DMS114 treated with DMSO at 0.1 percent for 48 hours (cell line): ENCODE results near the gene GTF3C6.
"Not testable (repeated sequence)": the region's sequence is repeated elsewhere in the genome, so short reads cannot be mapped to it uniquely, and the experiment has no call there.

Experiments
- DNase-seq: peaks from one replicate; lab custom pipeline; 2025; ENCODE audit not compliant: unreplicated experiment; lab: John Stamatoyannopoulos, UW

The GTF3C6 gene, protein sequence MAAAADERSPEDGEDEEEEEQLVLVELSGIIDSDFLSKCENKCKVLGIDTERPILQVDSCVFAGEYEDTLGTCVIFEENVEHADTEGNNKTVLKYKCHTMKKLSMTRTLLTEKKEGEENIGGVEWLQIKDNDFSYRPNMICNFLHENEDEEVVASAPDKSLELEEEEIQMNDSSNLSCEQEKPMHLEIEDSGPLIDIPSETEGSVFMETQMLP

DNA sequence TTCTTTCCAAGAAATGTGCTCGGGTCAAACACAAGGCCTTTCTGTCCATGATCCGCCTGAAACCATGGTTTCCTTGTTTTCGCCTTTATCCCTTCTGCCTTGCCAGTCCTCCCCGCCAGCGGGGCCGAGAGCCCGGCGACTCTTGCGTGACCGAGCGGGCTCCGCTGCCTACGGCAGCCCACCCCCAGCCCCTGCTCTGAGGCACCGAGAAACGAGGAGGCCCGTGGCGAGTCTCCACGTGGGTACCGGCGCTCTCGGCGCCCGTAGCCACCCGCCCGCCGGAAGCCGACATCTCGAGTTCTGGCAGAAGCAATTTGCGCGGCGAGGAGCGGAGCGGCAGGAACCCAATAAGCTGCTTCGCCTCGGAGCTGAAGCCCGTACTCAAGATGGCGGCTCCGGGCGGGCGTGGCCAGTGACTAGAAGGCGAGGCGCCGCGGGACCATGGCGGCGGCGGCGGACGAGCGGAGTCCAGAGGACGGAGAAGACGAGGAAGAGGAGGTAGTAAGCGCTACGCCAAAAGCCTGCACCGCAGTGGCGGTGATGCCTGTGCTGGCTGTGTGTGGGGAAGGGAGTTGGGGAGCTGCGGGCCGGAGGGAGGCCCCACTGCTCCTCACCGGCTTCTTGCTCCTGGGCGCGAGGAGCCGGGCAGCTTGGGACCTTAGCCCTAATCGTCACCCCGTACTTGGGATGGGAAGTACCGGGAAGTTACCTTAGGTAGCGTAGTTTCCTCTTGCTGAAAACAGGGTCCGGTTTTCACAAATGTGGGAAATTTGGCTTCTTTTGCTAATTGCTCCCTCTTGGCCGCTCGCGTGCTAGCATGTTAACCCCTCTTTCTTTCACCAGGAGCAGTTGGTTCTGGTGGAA, at the start of gene GTF3C6:
Gene GTF3C6, plus strand, starts transcription at position 378 of the 864 bp plus-strand sequence. Its CDS starts 64 bp downstream, at position 442.
- peak; percentile 84 for DNase-seq

GRCh38 chr6:110930781-110931180, 27.7 kb upstream of the GTF3C6 start:
- no peak for DNase-seq

DNA sequence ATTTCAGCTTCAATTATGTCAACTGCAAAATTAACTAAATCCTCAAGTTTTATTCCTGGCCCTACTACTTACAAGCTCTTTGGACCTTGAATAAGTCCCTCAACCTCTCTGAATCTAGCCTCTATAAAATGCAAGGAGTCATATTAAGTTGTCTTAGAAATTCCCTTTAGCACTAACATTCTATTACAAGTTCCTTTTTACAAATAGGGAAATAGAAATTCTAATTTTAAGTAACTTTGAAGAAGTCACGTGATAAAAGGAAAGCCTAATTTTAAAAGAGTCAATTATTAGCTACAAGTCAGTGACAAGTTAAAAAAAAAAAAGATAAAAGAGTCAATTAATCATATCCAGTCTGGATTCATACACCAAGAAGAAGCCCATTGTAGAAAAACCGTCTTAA, 24.6 kb upstream of the GTF3C6 start:
- no peak for DNase-seq

DNA sequence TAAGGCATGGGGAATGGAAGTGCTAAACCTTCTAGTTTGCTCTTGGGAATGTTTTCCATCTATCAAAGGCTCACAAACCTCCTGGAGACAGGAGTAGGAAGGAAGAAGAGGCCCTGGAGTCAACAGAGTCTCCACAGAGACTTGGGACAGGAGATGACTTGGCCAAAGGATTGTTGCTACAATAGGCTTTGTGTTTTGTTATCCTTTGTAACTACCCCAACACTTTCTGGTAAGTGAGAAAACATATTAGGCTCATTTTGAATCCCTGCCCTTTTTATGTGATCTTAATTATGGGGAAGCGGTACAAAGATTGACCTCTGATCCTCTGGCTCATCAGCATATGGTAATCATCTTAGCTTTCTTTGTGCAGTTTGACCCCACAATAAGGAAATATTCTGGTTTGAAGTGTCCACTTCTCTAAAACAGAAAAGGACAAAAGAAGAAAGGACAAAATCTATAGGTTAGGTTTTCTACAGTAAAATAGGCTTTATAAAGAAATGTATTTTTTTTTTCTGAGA, 24.1 kb upstream of the GTF3C6 start:
- no peak for DNase-seq

DNA sequence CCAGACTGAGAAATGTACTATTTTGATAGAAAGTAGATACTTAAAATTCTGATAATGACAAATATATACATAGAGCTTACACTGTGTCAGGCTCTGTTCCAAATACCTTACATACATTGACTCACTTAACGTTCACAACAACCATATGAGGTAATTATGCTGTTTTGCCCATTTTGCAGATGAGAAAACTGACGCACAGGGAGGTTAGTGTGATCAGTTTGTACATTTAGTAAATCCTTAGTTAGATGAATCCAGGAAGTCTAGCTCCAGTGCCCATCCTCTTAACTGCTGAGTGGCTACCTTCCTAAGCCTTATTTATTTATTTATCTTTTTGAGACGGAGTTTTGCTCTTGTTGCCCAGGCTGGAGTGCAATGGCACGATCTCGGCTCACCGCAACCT, 23.3 kb upstream of the GTF3C6 start:
- DNase-seq = no peak

GRCh38 chr6:110938171-110938570, 20.3 kb upstream of the GTF3C6 start:
- no peak for DNase-seq

DNA sequence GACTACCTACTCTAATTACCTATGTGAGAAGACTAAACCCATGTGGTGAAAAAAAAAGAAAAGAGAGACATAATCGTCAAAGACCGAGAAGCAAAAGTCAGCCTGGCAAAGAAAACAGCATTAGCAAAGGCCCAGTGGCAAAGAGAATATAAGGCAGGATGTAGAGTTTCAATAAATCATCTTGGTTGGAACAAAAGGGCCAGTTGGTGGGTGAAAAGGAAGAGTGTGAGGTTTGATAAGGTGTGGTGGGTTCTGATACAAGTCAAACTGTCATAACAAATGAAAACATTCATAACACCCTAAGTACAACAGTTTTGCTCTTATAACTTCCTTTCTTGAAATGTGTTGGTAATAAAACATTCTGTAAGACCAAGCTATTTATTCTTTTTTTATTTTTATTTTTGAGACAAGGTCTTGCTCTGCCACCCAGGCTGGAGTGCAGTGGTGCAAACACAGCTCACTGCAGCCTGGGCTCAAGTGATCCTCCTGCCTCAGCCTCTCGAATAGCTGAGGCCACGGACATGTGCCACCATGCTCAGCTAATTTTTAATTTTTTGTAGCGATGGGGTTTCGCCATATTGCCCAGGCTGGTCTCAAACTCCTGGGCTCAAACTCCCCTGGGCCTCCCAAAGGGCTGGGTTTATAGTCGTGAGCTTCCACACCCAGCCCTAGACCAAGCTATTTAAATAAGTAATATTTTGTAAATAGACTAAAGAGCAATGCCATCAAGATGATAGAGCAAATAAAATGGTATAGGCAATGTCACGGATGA, 18.9 kb upstream of the GTF3C6 start:
- no peak for DNase-seq

DNA sequence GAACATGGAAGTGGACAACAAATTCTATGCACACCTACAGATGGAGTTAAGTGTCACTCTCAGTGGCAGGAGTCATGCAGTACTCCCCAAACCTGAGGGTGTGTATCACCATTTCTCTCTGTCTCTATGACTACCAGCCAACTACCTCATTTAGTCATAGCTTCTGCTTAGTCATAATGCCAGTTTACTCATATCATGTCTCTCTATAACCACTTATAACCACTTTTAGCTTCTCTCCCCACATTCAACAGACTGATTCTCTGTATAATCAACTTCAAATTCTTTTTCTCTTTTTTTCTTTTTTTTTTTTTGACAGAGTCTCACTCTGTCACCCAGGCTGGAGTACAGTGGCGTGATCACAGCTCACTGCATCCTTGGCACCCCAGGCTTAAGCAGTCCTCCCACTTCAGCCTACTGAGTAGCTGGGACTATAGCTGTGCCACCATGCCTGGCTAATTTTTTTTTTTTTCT, 13.8 kb upstream of the GTF3C6 start:
- DNase-seq = no peak

GRCh38 chr6:110946498-110946897, 12.0 kb upstream of the GTF3C6 start:
- DNase-seq = no peak

- no peak for DNase-seq
Observed at GRCh38 chr6:110949679-110950285, 8.7 kb upstream of the GTF3C6 start.

DNA sequence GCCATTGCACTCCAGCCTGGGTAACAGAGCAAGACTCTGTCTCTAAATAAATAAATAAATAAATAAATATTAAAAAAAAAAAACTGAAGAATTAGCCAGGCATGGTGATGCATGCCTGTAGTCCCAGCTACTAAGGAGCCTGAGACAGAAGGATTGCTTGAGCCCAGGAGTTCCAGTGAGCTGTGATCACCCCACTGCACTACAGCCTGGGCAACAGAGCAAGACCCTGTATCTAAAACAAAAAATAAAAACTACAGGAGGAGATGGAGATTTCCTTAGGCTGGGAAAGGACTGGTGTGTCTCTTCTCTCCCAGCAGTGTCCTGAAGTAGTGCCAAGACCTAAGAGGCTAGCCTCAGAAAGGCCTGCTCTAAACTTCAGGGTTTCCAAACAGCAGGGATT, 8.1 kb upstream of the GTF3C6 start:
- DNase-seq = no peak

- no peak for DNase-seq
Observed at GRCh38 chr6:110951008-110951407, 7.5 kb upstream of the GTF3C6 start.

- DNase-seq = no peak
Observed at GRCh38 chr6:110951986-110952794, 6.3 kb upstream of the GTF3C6 start.

DNA sequence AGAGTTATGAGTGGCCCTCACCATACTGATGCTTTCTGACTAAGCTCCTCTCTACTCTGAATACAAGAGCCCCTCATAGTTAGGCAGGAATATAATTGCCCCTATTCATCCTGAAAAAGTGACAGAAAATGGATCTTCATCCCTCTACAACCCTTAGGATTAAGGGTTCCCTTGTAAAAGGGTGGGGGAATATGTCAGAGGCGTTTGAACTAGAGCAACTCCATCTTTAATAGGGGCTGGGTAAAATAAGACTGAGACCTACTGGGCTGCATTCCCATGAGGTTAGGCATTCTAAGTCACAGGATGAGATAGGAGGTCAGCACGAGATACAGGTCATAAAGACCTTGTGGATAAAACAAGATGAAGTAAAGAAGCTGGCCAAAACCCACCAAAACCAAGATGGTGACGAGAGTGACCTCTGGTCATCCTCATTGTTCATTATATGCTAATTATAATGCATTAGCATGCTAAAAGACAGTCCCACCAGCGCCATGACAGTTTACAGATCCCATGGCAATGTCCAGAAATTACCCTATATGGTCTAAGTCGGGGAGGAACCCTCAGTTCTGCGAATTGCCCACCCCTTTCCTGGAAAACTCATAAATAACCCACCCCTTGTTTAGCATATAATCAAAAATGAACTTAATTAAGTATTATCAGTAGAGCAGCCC, 4.7 kb upstream of the GTF3C6 start:
- no peak for DNase-seq

DNA sequence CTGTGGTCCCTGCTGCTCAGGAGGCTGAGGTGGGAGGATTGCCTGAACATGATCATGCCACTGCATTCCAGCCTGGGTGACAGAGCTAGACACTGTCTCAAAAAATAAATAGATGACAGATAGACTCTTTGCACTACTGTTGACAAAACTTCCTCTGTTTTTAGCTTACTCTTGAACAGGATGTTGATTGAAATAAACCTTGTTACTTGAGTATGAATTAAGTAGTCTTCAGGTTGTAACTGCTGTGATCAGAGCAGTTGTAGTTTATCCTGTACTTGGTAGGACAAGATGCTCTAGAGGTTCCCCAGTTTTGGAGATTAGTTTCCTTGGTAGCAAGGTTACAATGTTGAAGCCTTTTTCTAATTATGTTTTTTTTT, 1.5 kb downstream of the GTF3C6 start:
- no peak for DNase-seq

- not testable (repeated sequence) for DNase-seq
Observed at GRCh38 chr6:110962636-110963035, 4.1 kb downstream of the GTF3C6 start.

GRCh38 chr6:110965629-110966229, 7.2 kb downstream of the GTF3C6 start:
- no peak for DNase-seq

DNA sequence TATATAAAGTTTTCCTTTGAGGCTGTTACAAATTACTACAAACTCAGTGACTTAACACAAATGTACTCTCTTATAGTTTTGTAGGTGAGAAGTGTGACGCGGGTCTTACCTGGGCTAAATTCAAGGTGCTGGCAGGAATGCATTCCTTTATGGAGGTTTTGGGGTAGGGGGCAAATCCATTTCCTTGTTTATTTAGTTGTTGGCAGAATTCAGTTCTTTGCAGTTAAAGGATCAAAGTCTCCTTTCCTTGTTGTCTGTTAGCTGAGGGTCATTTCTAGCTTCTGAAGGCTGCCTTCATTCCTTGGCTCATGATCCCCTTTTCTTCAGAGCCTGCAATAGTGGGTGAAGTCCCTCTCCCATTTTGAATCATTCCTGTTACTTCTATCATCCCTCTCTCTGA, 10.2 kb downstream of the GTF3C6 start:
- not testable (repeated sequence) for DNase-seq

- no peak for DNase-seq
Observed at GRCh38 chr6:110971468-110971867, 13.0 kb downstream of the GTF3C6 start.
